OCI-LY7 (cell line): Measurements from ENCODE around the gene TMC4. TPM values are rescaled to one million over a fixed set of nuclear protein-coding genes. Genes with fewer than 3 reads are reported as not detected.
A peak's percentile ranks its signal among the peaks of the same experiment; 100 is the strongest.

Source experiments
- BruUV-seq: library from RNA; stranded (reverse); fragments of 400-500 nt; replicated peaks from 2 replicates; lab custom pipeline; 2021; lab: Mats Ljungman, UMichigan
- CTCF ChIA-PET: fragments of 300-600 bp; sonication (Branson Sonifier 250); formaldehyde crosslinking; loops from one replicate; lab custom pipeline; 2022; ENCODE audit warnings: antibody characterized with exemption; ENCODE audit not compliant: unreplicated experiment; lab: Charles Lee
- POLR2A ChIA-PET: fragments of 300-600 bp; sonication (Branson Sonifier 250); formaldehyde crosslinking; loops from one replicate; lab custom pipeline; 2022; ENCODE audit warnings: antibody characterized with exemption; lab: Charles Lee
- DNase-seq: peaks from one replicate; pipeline ENCODE4 v3.0.0-alpha.2; 2015; ENCODE audit warnings: low spot score
- H2AFZ ChIP-seq: fragments of 200-600 bp; sonication (generic), shearing (Covaris generic); 2 replicates; pipeline ENCODE4 v1.6.1; 2014; ENCODE audit warnings: mild to moderate bottlenecking, antibody characterized with exemption, low read length, moderate library complexity
- H3K27ac ChIP-seq: fragments of 200-600 bp; sonication (generic); 2 replicates; pipeline ENCODE4 v1.5.1; 2014; ENCODE audit warnings: mixed run types, low read depth, mild to moderate bottlenecking, moderate library complexity, low read length, inconsistent platforms; ENCODE audit not compliant: poor library complexity, severe bottlenecking
- H3K36me3 ChIP-seq: fragments of 200-600 bp; sonication (generic); 2 replicates; pipeline ENCODE4 v1.6.1; 2014; ENCODE audit warnings: mild to moderate bottlenecking, antibody characterized with exemption, low read length, moderate library complexity, mixed read lengths; ENCODE audit not compliant: insufficient read depth
- H3K4me1 ChIP-seq: fragments of 200-600 bp; sonication (generic); 2 replicates; pipeline ENCODE4 v1.5.1; 2014; ENCODE audit warnings: mild to moderate bottlenecking, low read length; ENCODE audit not compliant: insufficient read depth, poor library complexity, severe bottlenecking
- H3K4me2 ChIP-seq: fragments of 200-600 bp; sonication (generic); 2 replicates; pipeline ENCODE4 v1.6.1; 2014; ENCODE audit warnings: mild to moderate bottlenecking, low read length
- H3K4me3 ChIP-seq: fragments of 200-600 bp; sonication (generic); 2 replicates; pipeline ENCODE4 v1.5.1; 2014; ENCODE audit warnings: mild to moderate bottlenecking, low read depth, low read length; ENCODE audit not compliant: poor library complexity, severe bottlenecking
- H3K79me2 ChIP-seq: fragments of 200-600 bp; sonication (generic); 2 replicates; pipeline ENCODE4 v1.6.1; 2016; ENCODE audit warnings: low read depth, mild to moderate bottlenecking, low read length, moderate library complexity, mixed read lengths; ENCODE audit not compliant: insufficient read depth
- H3K9me2 ChIP-seq: fragments of 200-600 bp; sonication (generic); 2 replicates; pipeline ENCODE4 v1.6.1; 2016; ENCODE audit warnings: mild to moderate bottlenecking, low read length, mixed read lengths; ENCODE audit not compliant: insufficient read depth
- H3K9me3 ChIP-seq: fragments of 200-600 bp; sonication (generic); 2 replicates; pipeline ENCODE4 v1.6.1; 2014; ENCODE audit warnings: mild to moderate bottlenecking, mixed run types, low read length, mixed read lengths
- H4K20me1 ChIP-seq: fragments of 200-600 bp; sonication (generic); 2 replicates; pipeline ENCODE4 v1.6.1; 2014; ENCODE audit warnings: mild to moderate bottlenecking, antibody characterized with exemption, low read length, moderate library complexity, mixed read lengths; ENCODE audit not compliant: insufficient read depth
- CTCF ChIP-seq: fragments of 200-600 bp; sonication (generic); conservative IDR thresholded peaks from 2 replicates; pipeline ENCODE4 v1.5.1; 2014; ENCODE audit warnings: mild to moderate bottlenecking, antibody characterized with exemption, low read length, moderate library complexity, mixed read lengths
- EZH2phosphoT487 ChIP-seq: fragments of 200-600 bp; sonication (generic); IDR thresholded peaks from 2 replicates; pipeline ENCODE4 v1.6.1; 2018; ENCODE audit warnings: low read depth, borderline replicate concordance, mild to moderate bottlenecking, mixed run types, antibody characterized with exemption, low read length, moderate library complexity, mixed read lengths
- intact Hi-C: fragments of 100-400 bp; cut with micrococcal nuclease; formaldehyde crosslinking; loops from one replicate; pipeline ENCODE4 v1.10.0; 2022; ENCODE audit not compliant: unreplicated experiment
- total RNA-seq, 2 experiments: library from RNA; depleted of rRNA in 1 of 2; stranded (reverse); fragments of >200 nt in 1 of 2; shearing (Covaris generic) in 1 of 2; gene quantifications; 2 replicates each; pipeline ENCODE4 v1.2.3, GENCODE V29; 2014 to 2022

TMC4 gene
- total RNA-seq, 2 experiments from 2014 or later = not detected

GRCh38 chr19:54115109-54116063, 57.6 kb downstream of the TMC4 start, which contains the start of the genes PRPF31 and TFPT:
Gene PRPF31 (plus strand): TSS chr19:54115754. CDS start chr19:54118279, 2,525 bp downstream.
Gene TFPT (minus strand): TSS chr19:54115657. CDS start chr19:54115269, 388 bp downstream.
- Histone ChIP-seq H2AFZ (peak within 1 kb of the TSS; percentile 10; the same call in 1 of the 2 replicates), H3K4me3 (peak within 1 kb of the TSS; percentile 92), H3K79me2 (peaks cover 29% of the 10 kb centered on the region), H3K4me1 (peaks cover 16% of the 10 kb centered on the region), H3K9me2 (no peaks in the 10 kb centered on the region), H3K4me2 (peak within 1 kb of the TSS; percentile 94), H3K9me3 (no peaks in the 10 kb centered on the region), H3K27ac (peak within 1 kb of the TSS; percentile 66), H4K20me1 (0 out of 2 replicates have a peak, but pooled peaks cover 5% of the 10 kb centered on the region), H3K36me3 (peaks cover 58% of the 10 kb centered on the region)
- TSS peak; percentile 91 for BruUV-seq
- ChIA-PET POLR2A (interaction anchor here (1.5 kb wide), 1 partner anchor 22 kb away, joined by 7 read pairs; the partner anchor contains the start of gene CNOT3), CTCF (interaction anchor here (1.3 kb wide), 1 partner anchor 22 kb away, joined by 6 read pairs; the partner anchor contains the start of gene CNOT3)
- no peak for TF ChIP-seq CTCF
- no peak for TF ChIP-seq EZH2phosphoT487
- DNase-seq = peak; percentile 99
- intact Hi-C loops = loop anchor here (1.0 kb wide), 1 partner anchor 22 kb away; the partner anchor contains the start of gene CNOT3

GRCh38 chr19:54114340-54115108, 58.4 kb downstream of the TMC4 start:
- peak overlapping the region; percentile 94 for H3K4me2 ChIP-seq
- H3K36me3 ChIP-seq = peaks cover 58% of the 10 kb centered on the region
- CTCF ChIA-PET = interaction anchor here (1.3 kb wide), 1 partner anchor 23 kb away, joined by 6 read pairs; the partner anchor contains the start of gene CNOT3
- H3K27ac ChIP-seq = peak overlapping the region; percentile 66
- no peaks in the 10 kb centered on the region for H3K9me3 ChIP-seq
- H3K9me2 ChIP-seq = no peaks in the 10 kb centered on the region
- H3K79me2 ChIP-seq = peaks cover 29% of the 10 kb centered on the region
- peak; percentile 62 for DNase-seq
- H2AFZ ChIP-seq = peak overlapping the region; percentile 10; the same call in 1 of the 2 replicates
- TF ChIP-seq CTCF (no peak), EZH2phosphoT487 (no peak)
- H3K4me3 ChIP-seq = peak overlapping the region; percentile 92
- no TSS peak for BruUV-seq
- intact Hi-C loops = loop anchor here (1.0 kb wide), 1 partner anchor 23 kb away; the partner anchor contains the start of gene CNOT3
- H4K20me1 ChIP-seq = 0 out of 2 replicates have a peak, but pooled peaks cover 5% of the 10 kb centered on the region
- POLR2A ChIA-PET = interaction anchor here (1.5 kb wide), 1 partner anchor 23 kb away, joined by 7 read pairs; the partner anchor contains the start of gene CNOT3
- peaks cover 16% of the 10 kb centered on the region for H3K4me1 ChIP-seq

Other genes with a start within 250 kb of the TMC4 start
- not detected in 2 replicates for gene CACNG8, start 210.2 kb downstream of the TMC4 start, total RNA-seq (2014; rRNA removed; shearing (Covaris generic))
- not detected in 2 replicates for gene CACNG8, start 210.2 kb downstream of the TMC4 start, total RNA-seq (2022)
- 4.9 and 5.9 TPM in 2 replicates for gene CACNG6, start 181.5 kb downstream of the TMC4 start, total RNA-seq (2014; rRNA removed; shearing (Covaris generic))
- gene CACNG6, start 181.5 kb downstream of the TMC4 start, total RNA-seq (2022) = 1.2 and 1.8 TPM in 2 replicates
- not detected in 2 replicates for gene VSTM1, start 109.3 kb downstream of the TMC4 start, total RNA-seq (2014; rRNA removed; shearing (Covaris generic))
- gene VSTM1, start 109.3 kb downstream of the TMC4 start, total RNA-seq (2022) = not detected in 2 replicates
- not detected in 2 replicates for gene TARM1, start 91.8 kb downstream of the TMC4 start, total RNA-seq (2014; rRNA removed; shearing (Covaris generic))
- gene TARM1, start 91.8 kb downstream of the TMC4 start, total RNA-seq (2022) = not detected in 2 replicates
- 0.15 and 0.32 TPM in 2 replicates for gene OSCAR, start 72.4 kb downstream of the TMC4 start, total RNA-seq (2014; rRNA removed; shearing (Covaris generic))
- gene OSCAR, start 72.4 kb downstream of the TMC4 start, total RNA-seq (2022) = 0.39 TPM in 1 of 2 replicates, not detected in the other
- gene NDUFA3, start 70.3 kb downstream of the TMC4 start, total RNA-seq (2014; rRNA removed; shearing (Covaris generic)) = 32.0 and 92.4 TPM in 2 replicates
- 86.3 and 98.2 TPM in 2 replicates for gene NDUFA3, start 70.3 kb downstream of the TMC4 start, total RNA-seq (2022)
- gene TFPT, start 57.5 kb downstream of the TMC4 start, total RNA-seq (2014; rRNA removed; shearing (Covaris generic)) = 17.2 and 30.1 TPM in 2 replicates
- gene TFPT, start 57.5 kb downstream of the TMC4 start, total RNA-seq (2022) = 17.4 and 20.2 TPM in 2 replicates
- gene PRPF31, start 57.4 kb downstream of the TMC4 start, total RNA-seq (2014; rRNA removed; shearing (Covaris generic)) = 50.9 and 53.0 TPM in 2 replicates
- 47.3 and 47.8 TPM in 2 replicates for gene PRPF31, start 57.4 kb downstream of the TMC4 start, total RNA-seq (2022)
- 15.2 and 18.4 TPM in 2 replicates for gene CNOT3, start 35.4 kb downstream of the TMC4 start, total RNA-seq (2014; rRNA removed; shearing (Covaris generic))
- gene CNOT3, start 35.4 kb downstream of the TMC4 start, total RNA-seq (2022) = 54.8 and 65.1 TPM in 2 replicates
- 8.0 TPM in 2 replicates for gene LENG1, start 13.4 kb downstream of the TMC4 start, total RNA-seq (2014; rRNA removed; shearing (Covaris generic))
- gene LENG1, start 13.4 kb downstream of the TMC4 start, total RNA-seq (2022) = 4.7 and 5.1 TPM in 2 replicates
- 15.6 and 18.1 TPM in 2 replicates for gene MBOAT7, start 16.4 kb upstream of the TMC4 start, total RNA-seq (2014; rRNA removed; shearing (Covaris generic))
- 25.0 and 30.2 TPM in 2 replicates for gene MBOAT7, start 16.4 kb upstream of the TMC4 start, total RNA-seq (2022)
- 19.3 and 23.6 TPM in 2 replicates for gene TSEN34, start 18.1 kb upstream of the TMC4 start, total RNA-seq (2014; rRNA removed; shearing (Covaris generic))
- 15.3 and 16.7 TPM in 2 replicates for gene TSEN34, start 18.1 kb upstream of the TMC4 start, total RNA-seq (2022)
- gene RPS9, start 27.7 kb upstream of the TMC4 start, total RNA-seq (2014; rRNA removed; shearing (Covaris generic)) = 4,033 and 5,482 TPM in 2 replicates
- gene RPS9, start 27.7 kb upstream of the TMC4 start, total RNA-seq (2022) = 1,267 and 1,285 TPM in 2 replicates
- gene LILRB3, start 49.8 kb upstream of the TMC4 start, total RNA-seq (2014; rRNA removed; shearing (Covaris generic)) = not detected in 2 replicates
- gene LILRB3, start 49.8 kb upstream of the TMC4 start, total RNA-seq (2022) = not detected in 2 replicates
- not detected in 2 replicates for gene LILRA6, start 69.6 kb upstream of the TMC4 start, total RNA-seq (2014; rRNA removed; shearing (Covaris generic))
- not detected in 2 replicates for gene LILRA6, start 69.6 kb upstream of the TMC4 start, total RNA-seq (2022)
- not detected in 2 replicates for gene LILRB5, start 84.1 kb upstream of the TMC4 start, total RNA-seq (2014; rRNA removed; shearing (Covaris generic))
- gene LILRB5, start 84.1 kb upstream of the TMC4 start, total RNA-seq (2022) = not detected in 2 replicates
- not detected in 2 replicates for gene LILRB2, start 108.0 kb upstream of the TMC4 start, total RNA-seq (2014; rRNA removed; shearing (Covaris generic))
- not detected in 2 replicates for gene LILRB2, start 108.0 kb upstream of the TMC4 start, total RNA-seq (2022)
- gene LILRA5, start 140.0 kb upstream of the TMC4 start, total RNA-seq (2014; rRNA removed; shearing (Covaris generic)) = not detected in 2 replicates
- not detected in 2 replicates for gene LILRA5, start 140.0 kb upstream of the TMC4 start, total RNA-seq (2022)
- not detected in 2 replicates for gene LILRA4, start 166.0 kb upstream of the TMC4 start, total RNA-seq (2014; rRNA removed; shearing (Covaris generic))
- gene LILRA4, start 166.0 kb upstream of the TMC4 start, total RNA-seq (2022) = not detected in 2 replicates
- not detected in 2 replicates for gene LAIR1, start 191.8 kb upstream of the TMC4 start, total RNA-seq (2014; rRNA removed; shearing (Covaris generic))
- gene LAIR1, start 191.8 kb upstream of the TMC4 start, total RNA-seq (2022) = 3.9 and 4.3 TPM in 2 replicates
- gene TTYH1, start 242.3 kb upstream of the TMC4 start, total RNA-seq (2014; rRNA removed; shearing (Covaris generic)) = not detected in 2 replicates
- gene TTYH1, start 242.3 kb upstream of the TMC4 start, total RNA-seq (2022) = 0.53 TPM in 1 of 2 replicates, not detected in the other